K562 (cell line): Measurements from ENCODE around the gene TRIO. TPM values are rescaled to one million over a fixed set of nuclear protein-coding genes. Genes with fewer than 3 reads are reported as not detected.

Source experiments
- ATAC-seq: fragments of 200-7000 bp; cut with Tn5 transposase; 3 replicates; pipeline ENCODE4 v1.9.1; 2020; ENCODE audit warnings: moderate library complexity
- BruUV-seq: library from RNA; stranded (reverse); fragments of 400-500 nt; replicated peaks from 2 replicates; lab custom pipeline; 2021; lab: Mats Ljungman, UMichigan
- CTCF ChIA-PET: fragments of 300-600 bp; formaldehyde crosslinking; extraction: SDS; loops from one replicate; lab custom pipeline; 2021; ENCODE audit warnings: low intra/inter-chr PET ratio; lab: Yijun Ruan, JAX
- POLR2A ChIA-PET: fragments of 300-600, 350-650 bp; sonication (Branson Sonifier 250); formaldehyde crosslinking; extraction: SDS; loops from one replicate; lab custom pipeline; 2021; ENCODE audit warnings: antibody characterized with exemption, inconsistent platforms; lab: Yijun Ruan, JAX
- DNase-seq, 4 experiments: peaks; one replicate each; pipeline versions ENCODE4 v3.0.0 to v3.0.0-alpha.2; 2011 to 2018; ENCODE audit warnings: low spot score in 3 of 4, mixed read lengths in 3 of 4; ENCODE audit errors: extremely low read depth in 1 of 4
- FAIRE-seq: peaks from 2 replicates; lab custom pipeline; 2011; peaks lifted over from hg19 to GRCh38; lab: Jason Lieb, UNC
- H2AFZ ChIP-seq: 2 replicates; pipeline ENCODE4 v1.6.0; 2011; ENCODE audit warnings: low read depth, low read length, control low read depth, inconsistent platforms
- H3K27ac ChIP-seq: fragments of 200-600 bp; 3 replicates; pipeline ENCODE4 v1.8.0; 2011; ENCODE audit warnings: low read depth, mild to moderate bottlenecking, control low read depth, inconsistent platforms, low read length, moderate library complexity, mixed read lengths; ENCODE audit errors: extremely low read depth
- H3K27me3 ChIP-seq, 2 experiments: fragments of 300-600 bp in 1 of 2; 2 replicates in 1 of 2; 3 replicates in 1 of 2; pipeline versions ENCODE4 v1.6.0 to v1.8.0; 2011; ENCODE audit warnings: inconsistent platforms in 2 of 2, low read length in 2 of 2, mild to moderate bottlenecking in 1 of 2, mixed read lengths in 1 of 2, moderate library complexity in 1 of 2; ENCODE audit not compliant: control insufficient read depth in 2 of 2, insufficient read depth in 2 of 2
- H3K36me3 ChIP-seq: fragments of 300-600 bp; 3 replicates; pipeline ENCODE4 v1.8.0; 2011; ENCODE audit warnings: mild to moderate bottlenecking, low read length, inconsistent platforms; ENCODE audit not compliant: control insufficient read depth, insufficient read depth
- H3K4me1 ChIP-seq, 2 experiments: fragments of 200-600 bp in 1 of 2; replicated peaks in 1 of 2; 2 replicates in 1 of 2; 3 replicates in 1 of 2; pipeline versions ENCODE4 v1.5.1 to v1.8.0; 2011; ENCODE audit warnings: inconsistent platforms in 2 of 2, low read length in 2 of 2, mild to moderate bottlenecking in 1 of 2, mixed read lengths in 1 of 2, moderate library complexity in 1 of 2; ENCODE audit not compliant: control insufficient read depth in 2 of 2, insufficient read depth in 2 of 2
- H3K4me2 ChIP-seq: 2 replicates; pipeline ENCODE4 v1.6.1; 2011; ENCODE audit warnings: low read length, control low read depth, inconsistent platforms, mixed read lengths; ENCODE audit not compliant: insufficient read depth
- H3K4me3 ChIP-seq: fragments of 200-600 bp; sonication (generic), shearing (Covaris generic); 2 replicates; pipeline ENCODE4 v1.5.1; 2016; ENCODE audit warnings: control low read depth, inconsistent platforms
- H3K79me2 ChIP-seq: fragments of 200-600 bp; 3 replicates; pipeline ENCODE4 v1.8.0; 2011; ENCODE audit warnings: low read length, inconsistent platforms; ENCODE audit not compliant: control insufficient read depth, insufficient read depth
- H3K9ac ChIP-seq, 2 experiments: 2 replicates each; pipeline versions ENCODE4 v1.6.0 to v1.6.1; 2011; ENCODE audit warnings: low read depth in 2 of 2, low read length in 2 of 2, control low read depth in 1 of 2, inconsistent platforms in 1 of 2, mild to moderate bottlenecking in 1 of 2, mixed read lengths in 1 of 2; ENCODE audit not compliant: insufficient read depth in 1 of 2
- H3K9me1 ChIP-seq: one replicate; pipeline ENCODE4 v1.6.0; 2011; ENCODE audit warnings: inconsistent platforms, mild to moderate bottlenecking, low read length, moderate library complexity; ENCODE audit not compliant: control insufficient read depth, insufficient read depth
- H3K9me3 ChIP-seq: replicated peaks from 2 replicates; pipeline ENCODE4 v1.5.1; 2011; ENCODE audit warnings: low read depth, low read length, inconsistent platforms; ENCODE audit not compliant: control insufficient read depth, insufficient read depth
- H4K20me1 ChIP-seq: replicated peaks from 2 replicates; pipeline ENCODE4 v1.6.1; 2011; ENCODE audit warnings: low read length, inconsistent platforms, mixed read lengths; ENCODE audit not compliant: control insufficient read depth, insufficient read depth
- BACH1 ChIP-seq: fragments of 200-800 bp; sonication (Bioruptor generic); IDR thresholded peaks from 2 replicates; pipeline ENCODE4 v1.6.1; 2016; ENCODE audit warnings: missing genetic modification characterization, missing compliant biosample characterization
- BHLHE40 ChIP-seq: IDR thresholded peaks from 2 replicates; pipeline ENCODE4 v1.6.1; 2011; ENCODE audit warnings: low read length, improper control_type of control experiment
- EWSR1 ChIP-seq: fragments of 450-650 bp; IDR thresholded peaks from 2 replicates; pipeline ENCODE4 v1.6.1; 2018; ENCODE audit warnings: borderline replicate concordance, mild to moderate bottlenecking, low read depth, moderate library complexity; ENCODE audit not compliant: partially characterized antibody
- GABPA ChIP-seq: fragments of 200-800 bp; sonication (Bioruptor generic); conservative IDR thresholded peaks from 2 replicates; pipeline ENCODE4 v1.6.1; 2016; ENCODE audit warnings: low read depth, missing genetic modification characterization, missing compliant biosample characterization
- GATAD2B ChIP-seq: fragments of 450-650 bp; IDR thresholded peaks from 2 replicates; pipeline ENCODE4 v1.6.1; 2017; ENCODE audit warnings: mild to moderate bottlenecking, borderline replicate concordance
- HNRNPK ChIP-seq: fragments of 200-400 bp; formaldehyde crosslinking; IDR thresholded peaks from one replicate; pipeline ENCODE4 v1.6.1; 2018; ENCODE audit warnings: mild to moderate bottlenecking, low read depth, low read length; ENCODE audit not compliant: poor library complexity, severe bottlenecking
- HOXB6 ChIP-seq: fragments of 250-450 bp; sonication (Bioruptor Pico); IDR thresholded peaks from 2 replicates; pipeline ENCODE4 v1.5.1; 2022; ENCODE audit warnings: mild to moderate bottlenecking, borderline replicate concordance
- KAT7 ChIP-seq: sonication (generic); formaldehyde crosslinking; IDR thresholded peaks from 2 replicates; pipeline ENCODE4 v1.8.0; 2022; ENCODE audit warnings: missing genetic modification reagents, mild to moderate bottlenecking, borderline replicate concordance
- MTA1 ChIP-seq: fragments of 450-650 bp; IDR thresholded peaks from 2 replicates; pipeline ENCODE4 v1.6.1; 2017; ENCODE audit warnings: borderline replicate concordance
- NR1H2 ChIP-seq: sonication (generic); formaldehyde crosslinking; IDR thresholded peaks from 2 replicates; pipeline ENCODE4 v1.4.0; 2020; ENCODE audit warnings: mild to moderate bottlenecking, missing genetic modification reagents
- TAF1 ChIP-seq: IDR thresholded peaks from 2 replicates; pipeline ENCODE4 v1.6.1; 2011; ENCODE audit warnings: mild to moderate bottlenecking, low read length, moderate library complexity; ENCODE audit not compliant: insufficient read depth, control insufficient read depth, severe bottlenecking; ENCODE audit errors: extremely low read depth
- THRAP3 ChIP-seq: fragments of 450-650 bp; IDR thresholded peaks from 2 replicates; pipeline ENCODE4 v1.6.1; 2016; ENCODE audit warnings: mild to moderate bottlenecking, inconsistent platforms, borderline replicate concordance
- ZKSCAN3 ChIP-seq: fragments of 250-450 bp; sonication (Bioruptor Pico); IDR thresholded peaks from 2 replicates; pipeline ENCODE4 v1.4.0; 2020
- ZNF24 ChIP-seq: fragments of 450-650 bp; IDR thresholded peaks from 2 replicates; pipeline ENCODE4 v1.6.1; 2016
- ZSCAN29 ChIP-seq: fragments of 450-650 bp; IDR thresholded peaks from 2 replicates; pipeline ENCODE4 v1.6.1; 2017
- WGBS: fragments of 100-300 bp; shearing (Covaris generic); methylation state at CpG from one replicate; pipeline ENCODE4 v1.1.6; 2016; ENCODE audit warnings: low coverage, mixed read lengths; ENCODE audit not compliant: insufficient coverage; ENCODE audit errors: missing lambda C conversion rate; 5-methylcytosine and 5-hydroxymethylcytosine counted together
- in situ Hi-C: fragments of 300-500 bp; cut with MboI; formaldehyde crosslinking; loops from 4 replicates; pipeline ENCODE4 v1.15.0; 2018; ENCODE audit warnings: inconsistent platforms, mixed read lengths
- intact Hi-C: fragments of 100-400 bp; cut with micrococcal nuclease; formaldehyde crosslinking; loops from 2 replicates; pipeline ENCODE4 v1.14.2; 2022
- polyA plus RNA-seq, 8 experiments: library from polyadenylated mRNA; depleted of rRNA in 4 of 8; stranded (reverse) in 5 of 8; unstranded in 3 of 8; fragments of >200 nt; fragmentation: Nextera tagmentation in 2 of 8; fragmentation: Illumina TruSeq in 1 of 8; extraction: Ambion mirVana in 2 of 8; extraction: Trizol in 1 of 8; gene quantifications; 2 replicates each; pipeline versions ENCODE4 v1.2.1 to v1.2.3, GENCODE V29; 2011 to 2014; ENCODE audit warnings: inconsistent platforms in 1 of 8, missing spikeins in 1 of 8
- total RNA-seq, 7 experiments: library from RNA; depleted of rRNA in 6 of 7; stranded (reverse); fragments of >200 nt in 6 of 7; fragmentation: Illumina TruSeq in 2 of 7; extraction: Trizol in 2 of 7; gene quantifications; 2 replicates each; pipeline versions ENCODE4 v1.2.1 to v1.2.3, GENCODE V29; 2011 to 2021; ENCODE audit warnings: low replicate concordance in 1 of 7
- TF ChIP-seq, protein P1 (sequence below): IDR thresholded peaks from 3 replicates; pipeline ENCODE4 v1.6.1; 2011; ENCODE audit warnings: borderline replicate concordance, mild to moderate bottlenecking; ENCODE audit not compliant: insufficient read length, insufficient read depth
- TF ChIP-seq, protein P2 (sequence below): fragments of 250-450 bp; sonication (Bioruptor Pico); IDR thresholded peaks from 2 replicates; pipeline ENCODE4 v1.8.0; 2021; ENCODE audit warnings: moderate library complexity, mild to moderate bottlenecking, inconsistent platforms

TRIO gene
- total and polyA plus RNA-seq, 9 of the 15 experiments (the other 6 are each of a cell fraction or from before 2014, with no cell fraction given), result 0.24 to 5.0 (median 1.1) TPM

DNA sequence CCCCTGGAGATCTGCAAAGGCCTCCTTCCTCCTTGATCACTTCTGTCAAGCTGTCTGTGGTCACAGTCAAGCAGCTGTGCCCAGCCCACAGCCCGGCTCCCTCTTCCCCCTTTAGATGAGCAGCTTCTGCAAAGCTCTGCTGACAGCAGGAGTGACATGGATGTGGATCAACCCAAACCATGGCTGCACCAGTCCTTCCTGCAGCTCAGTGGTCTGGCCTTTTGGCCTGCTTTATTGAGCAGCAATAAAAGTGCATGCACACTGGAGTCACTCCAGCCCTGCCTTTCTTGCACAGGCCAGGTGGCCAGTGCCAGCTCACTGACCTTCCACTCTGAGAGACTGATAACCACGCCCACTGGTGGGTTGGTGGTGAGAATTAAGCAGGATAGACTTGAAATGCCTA lies 347.2 kb downstream of the TRIO start:
- no peak overlapping the region for H2AFZ ChIP-seq
- H3K4me3 ChIP-seq, result no peak overlapping the region
- no peak for DNase-seq
- TF ChIP-seq ZKSCAN3 (no peak), ZNF24 (no peak), BACH1 (tag) (no peak), KAT7 (CRISPR knock-in tag) (no peak), GABPA (tag) (no peak), GATAD2B (no peak), ZSCAN29 (no peak), HOXB6 (CRISPR knock-in tag) (no peak), TAF1 (no peak), NR1H2 (no peak), BHLHE40 (no peak), HNRNPK (no peak), THRAP3 (no peak), EWSR1 (no peak), MTA1 (no peak)
- TF ChIP-seq, protein P1, sequence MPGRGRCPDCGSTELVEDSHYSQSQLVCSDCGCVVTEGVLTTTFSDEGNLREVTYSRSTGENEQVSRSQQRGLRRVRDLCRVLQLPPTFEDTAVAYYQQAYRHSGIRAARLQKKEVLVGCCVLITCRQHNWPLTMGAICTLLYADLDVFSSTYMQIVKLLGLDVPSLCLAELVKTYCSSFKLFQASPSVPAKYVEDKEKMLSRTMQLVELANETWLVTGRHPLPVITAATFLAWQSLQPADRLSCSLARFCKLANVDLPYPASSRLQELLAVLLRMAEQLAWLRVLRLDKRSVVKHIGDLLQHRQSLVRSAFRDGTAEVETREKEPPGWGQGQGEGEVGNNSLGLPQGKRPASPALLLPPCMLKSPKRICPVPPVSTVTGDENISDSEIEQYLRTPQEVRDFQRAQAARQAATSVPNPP, result no peak
- TF ChIP-seq, protein P2, sequence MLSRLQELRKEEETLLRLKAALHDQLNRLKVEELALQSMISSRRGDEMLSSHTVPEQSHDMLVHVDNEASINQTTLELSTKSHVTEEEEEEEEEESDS (CRISPR knock-in tag), result no peak
- ChIA-PET CTCF (no interaction called here), POLR2A (interaction anchor here (0.6 to 0.7 kb wide), 2 partner anchors 140 to 458 kb away, joined by 3 to 5 read pairs; no protein-coding TSS in a partner anchor)
- WGBS, result 0% methylated on average over 2 of the region's 2 CpGs
- no peaks in the 10 kb centered on the region for H3K9me1 ChIP-seq
- in situ Hi-C loops, result no loop called here
- ATAC-seq, result no peak
- BruUV-seq, result no TSS peak
- no peaks in the 10 kb centered on the region for H4K20me1 ChIP-seq
- no peaks in the 10 kb centered on the region for H3K36me3 ChIP-seq
- no peak overlapping the region for H3K9ac ChIP-seq
- H3K27me3 ChIP-seq, result peaks cover 33 to 60% of the 10 kb centered on the region in 2 experiments
- intact Hi-C loops, result no loop called here
- no peaks in the 10 kb centered on the region; a peak in 1 of 5 replicates for H3K4me1 ChIP-seq
- no peak for FAIRE-seq
- H3K4me2 ChIP-seq, result no peak overlapping the region
- no peak overlapping the region for H3K27ac ChIP-seq
- H3K9me3 ChIP-seq, result no peaks in the 10 kb centered on the region
- H3K79me2 ChIP-seq, result no peaks in the 10 kb centered on the region
